ENCODE measurements around the gene VPS45.
"Not testable (repeated sequence)": the region's sequence is repeated elsewhere in the genome, so short reads cannot be mapped to it uniquely, and the experiment has no call there.

VPS45 gene

GRCh38 chr1:150067184-150068108 is at the start of gene VPS45:
Gene VPS45 (plus strand): TSS chr1:150067776. CDS start chr1:150067858, 82 bp downstream.
- peak; percentile 87 for DNase-seq

GRCh38 chr1:150018165-150018564 is 49.4 kb upstream of the VPS45 start:
- DNase-seq = no peak

GRCh38 chr1:150020711-150021110 is 46.9 kb upstream of the VPS45 start:
- no peak for DNase-seq

DNA sequence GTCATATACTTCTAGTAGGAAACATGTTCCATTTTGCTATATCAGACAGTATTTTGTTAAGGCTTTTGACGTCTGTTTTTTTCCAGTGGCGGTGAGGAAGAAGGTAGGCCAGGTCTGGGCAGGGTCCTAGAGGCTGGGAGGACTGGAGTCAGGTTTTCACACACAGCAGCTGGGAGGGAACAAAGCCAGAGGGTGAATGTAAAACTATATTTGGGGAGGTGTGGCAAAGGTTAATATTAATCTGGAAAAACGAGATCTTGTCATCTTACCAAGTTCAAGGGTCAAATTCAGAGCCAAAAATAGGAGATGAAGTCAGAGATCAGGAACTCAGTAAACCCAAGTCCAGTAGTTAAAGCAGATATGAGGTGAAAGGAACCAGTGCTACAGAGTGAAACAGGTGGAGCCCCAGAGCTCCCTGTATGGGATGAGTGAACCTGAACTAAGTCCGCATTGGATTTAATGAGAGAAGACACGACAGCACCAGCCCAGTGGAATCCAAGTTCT is 46.3 kb upstream of the VPS45 start:
- DNase-seq = no peak

GRCh38 chr1:150022357-150022756 is 45.2 kb upstream of the VPS45 start:
- DNase-seq = no peak

GRCh38 chr1:150024156-150024555 is 43.4 kb upstream of the VPS45 start:
- no peak for DNase-seq

DNA sequence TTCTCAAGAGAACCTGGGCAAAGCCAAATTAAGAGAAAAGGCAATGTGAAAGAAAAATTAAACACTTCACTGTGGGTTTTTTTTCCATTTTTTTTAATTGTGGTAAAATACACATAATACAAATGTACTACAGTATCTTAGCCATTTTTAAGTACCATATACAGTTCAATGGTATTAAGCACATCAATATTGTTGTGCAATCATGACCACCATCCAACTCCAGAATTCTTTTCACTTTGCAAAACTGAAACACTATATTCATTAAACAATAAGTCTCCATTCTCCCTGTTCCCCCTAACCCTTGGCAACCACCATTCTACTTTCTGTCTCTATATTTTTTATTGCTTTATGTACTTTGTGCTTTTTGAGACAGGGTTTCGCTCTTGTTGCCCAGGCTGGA is 39.3 kb upstream of the VPS45 start:
- no peak for DNase-seq

DNA sequence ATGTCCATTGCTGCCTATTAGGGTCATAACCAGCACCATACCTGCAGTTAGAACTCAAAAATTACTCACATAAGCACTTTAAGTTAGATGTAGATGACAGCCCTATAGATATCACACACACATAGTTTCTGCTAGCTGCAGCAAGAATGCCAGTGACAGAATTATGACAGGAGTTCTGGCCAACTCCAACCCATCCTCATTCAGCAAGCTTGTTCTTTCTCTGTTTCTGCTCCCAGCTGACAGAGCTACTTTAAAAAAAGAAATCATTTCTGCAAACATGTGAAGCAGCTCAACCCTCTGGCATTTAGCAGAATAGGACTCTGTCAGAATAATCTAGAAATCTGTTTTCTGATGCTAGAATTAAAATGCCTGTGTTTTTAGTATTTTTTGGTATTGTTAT is 33.2 kb upstream of the VPS45 start:
- DNase-seq = no peak

GRCh38 chr1:150049926-150050325 is 17.6 kb upstream of the VPS45 start:
- DNase-seq = no peak

- DNase-seq = no peak
Measured at GRCh38 chr1:150051089-150051373, 16.5 kb upstream of the VPS45 start.

- DNase-seq = not testable (repeated sequence)
Measured at GRCh38 chr1:150051905-150052412, 15.6 kb upstream of the VPS45 start.

DNA sequence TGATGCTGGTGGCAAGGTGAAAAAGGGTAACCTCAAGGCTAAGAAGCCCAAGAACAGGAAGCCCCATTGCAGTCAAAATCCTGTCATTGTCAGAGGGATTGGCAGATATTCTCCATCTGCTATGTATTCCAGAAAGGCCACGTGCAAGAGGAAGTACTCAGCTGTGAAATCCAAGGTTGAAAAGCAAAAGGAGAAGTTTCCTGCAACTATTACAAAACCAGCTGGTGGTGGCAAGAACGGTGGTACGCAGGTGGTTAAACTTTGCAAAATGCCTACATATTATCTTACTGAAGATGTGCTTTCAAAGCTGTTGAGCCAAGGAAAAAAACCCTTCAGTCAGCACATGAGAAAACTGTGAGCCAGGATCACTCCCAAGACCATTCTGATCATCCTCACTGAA is 13.7 kb upstream of the VPS45 start:
- no peak for DNase-seq

- DNase-seq = not testable (repeated sequence)
Measured at GRCh38 chr1:150055507-150055906, 12.1 kb upstream of the VPS45 start.

DNA sequence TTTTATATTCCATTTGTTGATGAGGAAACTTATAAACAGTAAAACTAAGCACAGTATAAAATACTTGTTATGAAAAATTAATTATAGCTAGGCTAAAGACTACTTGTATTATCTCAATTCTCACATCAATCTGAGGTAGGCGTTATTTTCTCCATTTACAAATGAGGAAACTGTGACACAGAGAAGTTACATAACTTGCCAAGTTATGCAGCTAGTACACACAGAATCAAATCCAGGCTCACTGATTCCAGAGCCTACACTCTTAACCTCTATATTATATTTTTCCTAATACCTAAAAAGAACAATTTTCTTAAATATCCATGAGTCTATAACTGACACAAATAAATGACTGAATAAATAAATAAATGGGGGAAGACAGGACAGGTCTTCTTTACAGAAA is 11.2 kb upstream of the VPS45 start:
- DNase-seq = no peak

- DNase-seq = no peak
Measured at GRCh38 chr1:150060260-150060659, 7.3 kb upstream of the VPS45 start.

GRCh38 chr1:150061632-150062101 is 5.9 kb upstream of the VPS45 start:
- DNase-seq = no peak

GRCh38 chr1:150062113-150062512 is 5.5 kb upstream of the VPS45 start:
- DNase-seq = no peak

- DNase-seq = no peak
Measured at GRCh38 chr1:150065184-150065871, 2.2 kb upstream of the VPS45 start.

GRCh38 chr1:150066328-150066727 is 1.2 kb upstream of the VPS45 start:
- DNase-seq = no peak

DNA sequence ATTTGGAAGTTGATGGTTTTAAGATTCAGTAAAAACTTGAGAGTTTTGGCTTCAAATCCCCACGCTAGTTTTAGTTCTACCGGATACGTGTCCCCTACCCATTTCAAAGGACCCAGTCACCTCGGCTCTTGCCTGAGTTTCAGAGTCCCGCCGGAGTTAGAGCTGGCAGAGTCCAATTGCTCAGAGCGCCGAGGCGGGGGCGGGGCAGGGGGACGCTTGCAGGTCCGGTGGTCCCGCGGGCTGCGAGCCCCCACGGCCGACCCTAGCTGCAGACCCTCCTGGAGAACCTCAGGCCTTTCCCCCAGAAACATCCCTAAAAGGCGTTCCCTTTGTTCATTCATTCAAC is 765 bp upstream of the VPS45 start:
- DNase-seq = no peak

- DNase-seq = no peak
Measured at GRCh38 chr1:150068109-150068435, 496 bp downstream of the VPS45 start.

DNA sequence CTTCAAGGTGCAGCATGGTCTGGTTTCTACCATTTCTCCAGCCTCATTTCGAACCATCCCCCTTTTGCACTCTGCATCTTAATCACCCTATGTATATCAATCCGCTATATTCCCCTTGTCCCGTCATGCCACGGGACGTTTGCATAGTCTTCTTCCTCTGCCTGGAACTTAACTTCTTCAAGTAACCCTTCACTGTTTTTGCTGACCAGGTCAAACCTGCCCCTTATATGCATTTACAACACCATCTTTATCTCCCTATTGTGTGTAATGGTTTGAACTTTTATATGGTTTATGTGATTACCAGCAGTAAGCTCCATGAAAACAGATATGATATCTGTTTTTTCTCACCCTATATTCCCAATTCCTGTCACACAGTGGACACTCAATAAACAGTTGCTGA is 2.3 kb downstream of the VPS45 start:
- no peak for DNase-seq

DNA sequence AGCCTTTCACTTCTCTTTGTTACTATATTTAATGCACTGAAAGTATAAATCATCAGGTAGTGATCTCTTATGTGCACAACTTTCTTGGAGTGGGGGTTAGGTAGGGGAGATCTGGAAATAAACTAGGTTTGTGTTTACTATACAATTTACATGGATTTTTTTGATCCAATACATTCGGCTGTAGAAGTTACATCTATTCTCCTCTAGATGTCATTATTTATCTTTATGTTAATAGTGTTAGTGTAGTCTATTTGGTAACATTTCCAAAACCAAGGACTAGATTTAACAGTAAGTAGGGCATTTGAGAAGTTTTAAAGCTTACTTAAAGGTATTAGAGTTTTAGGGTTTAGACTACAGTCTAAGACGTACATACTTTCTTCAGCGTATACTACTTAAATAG is 5.4 kb downstream of the VPS45 start:
- peak; percentile 10 for DNase-seq

DNA sequence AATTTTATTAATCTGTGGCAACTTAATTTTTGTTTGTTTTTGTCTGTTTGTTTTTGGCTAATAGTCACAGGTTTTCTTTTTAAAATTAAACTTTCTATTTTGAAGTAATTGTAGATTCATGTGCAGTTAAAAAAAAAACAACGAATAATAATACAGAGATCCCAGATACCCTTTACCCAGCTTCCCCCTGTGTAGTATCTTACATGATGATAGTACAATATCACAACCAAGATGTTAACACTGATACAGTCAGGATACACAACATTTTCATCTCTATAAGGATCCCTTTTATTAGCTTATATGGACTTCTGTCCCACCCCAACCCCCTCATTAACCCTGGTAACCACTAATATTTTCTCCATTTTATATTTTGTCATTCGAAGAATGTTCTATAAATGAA is 5.9 kb downstream of the VPS45 start:
- DNase-seq = no peak

Measured in NCI-H2081 treated with DMSO at 0.1 percent for 48 hours (cell line).